GM12873 (cell line): ENCODE results near the gene CLEC5A.

Experiments
- CTCF ChIP-seq: IDR thresholded peaks from 2 replicates; pipeline ENCODE4 v1.5.1; 2012; ENCODE audit warnings: low read depth, mild to moderate bottlenecking, moderate library complexity, low read length, control low read depth; ENCODE audit not compliant: insufficient read depth; ENCODE audit errors: missing control alignments

The CLEC5A gene

DNA sequence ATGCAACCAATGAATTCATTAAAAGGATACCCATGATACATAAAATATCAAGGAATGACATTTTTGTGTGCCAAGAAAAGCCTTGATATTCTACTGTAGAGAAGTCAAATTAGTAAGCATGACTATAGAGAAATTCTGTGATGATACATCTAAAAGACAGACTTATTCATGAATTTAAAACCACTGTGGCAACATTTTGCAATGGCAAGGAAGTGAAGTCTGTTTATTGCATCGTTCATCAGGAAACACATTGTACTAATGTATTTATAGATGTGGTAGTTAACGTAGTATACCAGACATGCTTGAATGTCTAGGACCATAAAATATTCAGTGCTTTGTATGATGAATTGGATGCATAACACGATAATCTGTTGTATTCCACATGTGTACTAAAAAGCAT, 9.3 kb upstream of the CLEC5A start:
- no peak for TF ChIP-seq CTCF

DNA sequence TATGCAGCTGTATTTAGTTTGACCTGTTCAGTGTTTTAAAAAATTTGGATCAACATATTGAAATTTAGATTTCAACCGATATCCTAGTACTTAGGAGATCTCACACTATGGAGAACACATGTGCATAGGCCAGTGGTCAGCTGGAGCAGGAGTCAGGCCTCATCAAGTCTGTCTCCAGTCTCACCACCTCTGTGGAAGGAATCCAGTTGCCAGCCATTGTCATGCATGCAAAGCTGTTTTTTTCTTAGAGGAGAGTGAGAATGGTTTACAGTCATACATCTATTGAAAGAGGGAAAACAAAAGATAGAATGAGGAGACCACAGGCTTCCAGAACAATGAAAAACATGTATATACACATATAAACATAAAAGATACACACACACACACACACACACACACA, 7.6 kb upstream of the CLEC5A start:
- TF ChIP-seq CTCF, result no peak

DNA sequence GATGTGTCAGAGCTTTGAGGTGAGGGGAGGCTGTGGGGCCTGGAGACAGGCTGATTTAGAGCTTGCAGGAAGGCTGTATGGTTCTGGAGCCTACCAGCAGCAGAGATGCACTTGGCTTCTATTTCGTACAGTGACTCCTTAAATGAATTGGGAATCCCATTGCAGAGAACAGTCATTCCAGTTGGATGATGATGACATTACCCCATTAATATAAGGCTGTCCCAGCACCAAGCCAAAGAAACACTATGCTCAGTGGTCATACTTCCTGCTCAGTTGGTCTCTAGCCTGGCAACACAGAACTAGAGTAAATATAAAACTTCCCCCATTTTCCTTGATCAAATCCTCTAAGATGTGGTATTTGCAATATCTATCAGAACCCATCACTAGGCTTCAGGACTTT, 5.7 kb upstream of the CLEC5A start:
- no peak for TF ChIP-seq CTCF

DNA sequence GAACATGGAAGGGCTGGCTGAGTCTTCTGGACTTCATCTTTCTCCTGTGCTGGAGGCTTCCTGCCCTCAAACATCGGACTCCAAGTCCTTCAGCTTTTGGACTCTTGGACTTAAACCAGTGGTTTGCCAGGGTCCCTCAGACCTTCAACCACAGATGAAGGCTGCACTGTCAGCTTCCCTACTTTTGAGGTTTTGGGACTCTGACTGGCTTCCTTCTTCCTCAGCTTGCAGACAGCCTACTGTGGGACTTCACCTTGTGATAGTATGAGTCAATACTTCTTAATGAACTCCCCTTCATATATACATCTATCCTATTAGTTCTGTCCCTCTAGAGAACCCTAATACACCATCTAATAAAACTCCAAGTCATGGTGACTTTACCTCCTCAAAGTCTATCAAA, 4.0 kb upstream of the CLEC5A start:
- TF ChIP-seq CTCF, result no peak

DNA sequence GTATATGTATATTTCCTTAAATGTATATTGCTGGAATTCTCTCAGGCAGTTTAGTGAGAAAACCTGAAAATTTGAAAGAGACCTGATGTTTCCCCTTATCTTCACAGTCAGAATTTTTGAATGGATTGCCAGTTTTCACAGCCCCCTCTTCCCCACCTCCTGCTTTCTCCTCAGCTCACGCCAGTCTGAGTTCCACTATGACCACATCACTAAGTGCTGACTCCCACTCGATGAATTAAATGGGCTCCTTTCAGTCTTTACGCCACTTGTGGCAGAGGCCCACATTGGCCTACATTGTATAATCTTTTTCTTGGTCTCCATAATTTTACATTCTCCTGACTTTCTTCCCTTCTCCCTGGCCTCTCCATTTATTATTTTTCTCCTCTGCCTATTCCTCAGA, 3.1 kb upstream of the CLEC5A start:
- TF ChIP-seq CTCF, result no peak

- no peak for TF ChIP-seq CTCF
These were observed 2.7 kb upstream of the CLEC5A start for GRCh38 chr7:141949451-141949850.

- no peak for TF ChIP-seq CTCF
These were observed 2.2 kb upstream of the CLEC5A start for GRCh38 chr7:141949021-141949420.

DNA sequence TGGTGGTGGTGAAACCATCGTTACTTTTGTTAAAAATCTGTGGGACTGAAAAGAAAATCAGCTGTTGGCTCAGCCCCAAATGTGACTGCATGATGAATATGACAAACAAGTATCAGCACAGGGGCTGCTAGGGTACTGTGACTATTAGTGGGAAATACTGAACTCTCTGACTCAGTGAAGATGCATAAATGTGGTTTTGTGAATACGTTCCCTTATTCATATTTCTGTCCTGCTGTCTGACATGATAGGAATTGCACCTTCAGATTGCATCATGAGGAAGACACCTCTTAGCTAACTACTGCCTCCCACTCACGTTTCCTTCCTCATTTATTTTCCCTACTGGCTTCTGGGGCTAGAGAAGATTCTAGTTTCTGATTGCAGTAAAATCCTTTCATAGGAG, 1.4 kb downstream of the CLEC5A start:
- TF ChIP-seq CTCF, result no peak
